HEK293 (cell line): ENCODE results near the gene PIK3R6.

Experiments
- CTCF ChIA-PET: fragments of 350-600 bp; formaldehyde crosslinking; extraction: SDS; loops from one replicate; lab custom pipeline; 2021; ENCODE audit warnings: antibody characterized with exemption; lab: Yijun Ruan, JAX
- POLR2A ChIA-PET: fragments of 300-600 bp; formaldehyde crosslinking; extraction: SDS; loops from one replicate; lab custom pipeline; 2020; ENCODE audit warnings: antibody characterized with exemption, inconsistent platforms; lab: Yijun Ruan, JAX
- H3K27ac ChIP-seq: fragments of 200-500 bp; sonication (Bioruptor generic); 2 replicates; pipeline ENCODE4 v1.5.1; 2014; ENCODE audit warnings: low read depth, low read length, control low read depth, inconsistent platforms; ENCODE audit errors: extremely low read depth
- H3K36me3 ChIP-seq, 2 experiments: fragments of 200-500 bp in 1 of 2; sonication (Bioruptor generic) in 1 of 2; 1 replicate in 1 of 2; 2 replicates in 1 of 2; pipeline ENCODE4 v1.5.1; 2014 to 2017; ENCODE audit warnings: inconsistent platforms in 2 of 2, low read length in 2 of 2; ENCODE audit not compliant: control insufficient read depth in 2 of 2, insufficient read depth in 1 of 2
- H3K4me1 ChIP-seq: fragments of 200-500 bp; sonication (Bioruptor generic); 2 replicates; pipeline ENCODE4 v1.5.1; 2014; ENCODE audit warnings: mild to moderate bottlenecking, low read length, inconsistent platforms; ENCODE audit not compliant: control insufficient read depth, insufficient read depth
- H3K4me3 ChIP-seq: 2 replicates; pipeline ENCODE4 v1.5.1; 2011; ENCODE audit warnings: low read depth, mild to moderate bottlenecking, control low read depth, low read length, moderate library complexity
- H3K9me3 ChIP-seq: fragments of 200-500 bp; sonication (Bioruptor generic); 2 replicates; pipeline ENCODE4 v1.5.1; 2014; ENCODE audit warnings: low read depth, low read length, inconsistent platforms; ENCODE audit not compliant: control insufficient read depth, insufficient read depth
- KLF1 ChIP-seq: fragments of 450-650 bp; formaldehyde crosslinking; IDR thresholded peaks from 2 replicates; pipeline ENCODE4 v1.5.1; 2016; ENCODE audit warnings: missing biosample characterization, missing genetic modification characterization
- YY2 ChIP-seq: fragments of 450-650 bp; formaldehyde crosslinking; IDR thresholded peaks from 2 replicates; pipeline ENCODE4 v1.5.1; 2016; ENCODE audit warnings: missing biosample characterization, missing genetic modification characterization
- ZEB2 ChIP-seq: fragments of 450-650 bp; formaldehyde crosslinking; IDR thresholded peaks from 2 replicates; pipeline ENCODE4 v1.5.1; 2016; ENCODE audit warnings: missing biosample characterization, missing genetic modification characterization
- ZNF214 ChIP-seq: fragments of 450-650 bp; formaldehyde crosslinking; IDR thresholded peaks from 2 replicates; pipeline ENCODE4 v1.5.1; 2017; ENCODE audit warnings: missing biosample characterization, mild to moderate bottlenecking, missing genetic modification characterization, borderline replicate concordance
- ZNF350 ChIP-seq: fragments of 450-650 bp; formaldehyde crosslinking; IDR thresholded peaks from 2 replicates; pipeline ENCODE4 v1.5.0; 2017; ENCODE audit warnings: missing biosample characterization, mild to moderate bottlenecking, missing genetic modification characterization
- ZNF48 ChIP-seq: fragments of 450-650 bp; formaldehyde crosslinking; IDR thresholded peaks from 2 replicates; pipeline ENCODE4 v1.5.1; 2016; ENCODE audit warnings: missing biosample characterization, missing genetic modification characterization
- ZNF560 ChIP-seq: fragments of 450-650 bp; formaldehyde crosslinking; IDR thresholded peaks from 2 replicates; pipeline ENCODE4 v1.5.1; 2017; ENCODE audit warnings: missing biosample characterization, missing genetic modification characterization, borderline replicate concordance
- ZNF561 ChIP-seq: fragments of 450-650 bp; IDR thresholded peaks from 2 replicates; pipeline ENCODE4 v1.5.1; 2018; ENCODE audit warnings: missing biosample characterization, missing genetic modification characterization, borderline replicate concordance
- ZNF571 ChIP-seq: fragments of 450-650 bp; formaldehyde crosslinking; IDR thresholded peaks from 2 replicates; pipeline ENCODE4 v1.5.0; 2017; ENCODE audit warnings: missing biosample characterization, missing genetic modification characterization
- ZNF830 ChIP-seq: fragments of 450-650 bp; IDR thresholded peaks from 2 replicates; pipeline ENCODE4 v1.5.0; 2018; ENCODE audit warnings: missing biosample characterization, missing genetic modification characterization, low read depth, mild to moderate bottlenecking, moderate library complexity
- TF ChIP-seq, protein P1 (sequence below): fragments of 450-650 bp; formaldehyde crosslinking; IDR thresholded peaks from 2 replicates; pipeline ENCODE4 v1.5.1; 2016; ENCODE audit warnings: missing biosample characterization, missing genetic modification characterization
- TF ChIP-seq, protein P2 (sequence below): fragments of 450-650 bp; formaldehyde crosslinking; IDR thresholded peaks from 2 replicates; pipeline ENCODE4 v1.5.1; 2017; ENCODE audit warnings: missing biosample characterization, missing genetic modification characterization
- TF ChIP-seq, protein P3 (sequence below): fragments of 450-650 bp; formaldehyde crosslinking; IDR thresholded peaks from 2 replicates; pipeline ENCODE4; 2016; ENCODE audit warnings: missing biosample characterization, missing genetic modification characterization
- TF ChIP-seq, protein P4 (sequence below): fragments of 450-650 bp; formaldehyde crosslinking; IDR thresholded peaks from 2 replicates; pipeline ENCODE4 v1.5.1; 2017; ENCODE audit warnings: missing biosample characterization, missing genetic modification characterization
- TF ChIP-seq, protein P5 (sequence below): fragments of 450-650 bp; formaldehyde crosslinking; IDR thresholded peaks from 2 replicates; pipeline ENCODE4 v1.5.1; 2016; ENCODE audit warnings: missing biosample characterization, missing genetic modification characterization
- TF ChIP-seq, protein P6 (sequence below): fragments of 450-650 bp; formaldehyde crosslinking; conservative IDR thresholded peaks from 2 replicates; pipeline ENCODE4 v1.5.1; 2016; ENCODE audit warnings: low read depth, missing biosample characterization, missing genetic modification characterization

PIK3R6 gene

DNA sequence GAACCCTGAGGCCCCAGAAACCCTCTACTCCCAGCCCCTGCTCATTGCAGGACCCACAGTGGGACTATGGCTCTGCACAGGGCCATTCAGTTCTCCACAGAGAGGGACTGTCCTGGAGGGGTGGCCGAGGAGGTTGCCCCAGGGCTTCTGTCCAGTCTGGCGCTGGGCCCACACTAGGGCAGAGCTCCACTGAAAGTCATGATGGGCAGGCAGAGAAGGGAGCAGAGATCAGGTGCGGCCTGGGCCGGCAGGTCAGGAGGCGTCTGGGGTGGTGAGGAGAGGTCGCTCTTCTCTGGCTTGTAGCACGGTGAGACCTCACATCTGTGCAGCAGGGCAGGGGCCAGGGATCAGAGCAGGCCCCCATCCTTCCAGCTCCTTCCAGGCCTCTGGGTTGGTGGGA lies 13.0 kb upstream of the PIK3R6 start:
- Histone ChIP-seq H3K4me3 (no peak overlapping the region), H3K4me1 (no peaks in the 10 kb centered on the region), H3K27ac (no peak overlapping the region), H3K9me3 (no peaks in the 10 kb centered on the region), H3K36me3 (no peaks in the 10 kb centered on the region)
- no peak for TF ChIP-seq ZNF571 (tag by site-specific recombination)
- TF ChIP-seq, protein P1, sequence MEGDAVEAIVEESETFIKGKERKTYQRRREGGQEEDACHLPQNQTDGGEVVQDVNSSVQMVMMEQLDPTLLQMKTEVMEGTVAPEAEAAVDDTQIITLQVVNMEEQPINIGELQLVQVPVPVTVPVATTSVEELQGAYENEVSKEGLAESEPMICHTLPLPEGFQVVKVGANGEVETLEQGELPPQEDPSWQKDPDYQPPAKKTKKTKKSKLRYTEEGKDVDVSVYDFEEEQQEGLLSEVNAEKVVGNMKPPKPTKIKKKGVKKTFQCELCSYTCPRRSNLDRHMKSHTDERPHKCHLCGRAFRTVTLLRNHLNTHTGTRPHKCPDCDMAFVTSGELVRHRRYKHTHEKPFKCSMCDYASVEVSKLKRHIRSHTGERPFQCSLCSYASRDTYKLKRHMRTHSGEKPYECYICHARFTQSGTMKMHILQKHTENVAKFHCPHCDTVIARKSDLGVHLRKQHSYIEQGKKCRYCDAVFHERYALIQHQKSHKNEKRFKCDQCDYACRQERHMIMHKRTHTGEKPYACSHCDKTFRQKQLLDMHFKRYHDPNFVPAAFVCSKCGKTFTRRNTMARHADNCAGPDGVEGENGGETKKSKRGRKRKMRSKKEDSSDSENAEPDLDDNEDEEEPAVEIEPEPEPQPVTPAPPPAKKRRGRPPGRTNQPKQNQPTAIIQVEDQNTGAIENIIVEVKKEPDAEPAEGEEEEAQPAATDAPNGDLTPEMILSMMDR (tag by site-specific recombination), result no peak
- TF ChIP-seq ZNF561 (tag by site-specific recombination), result no peak
- no peak for TF ChIP-seq ZEB2 (tag by site-specific recombination)
- TF ChIP-seq, protein P2, sequence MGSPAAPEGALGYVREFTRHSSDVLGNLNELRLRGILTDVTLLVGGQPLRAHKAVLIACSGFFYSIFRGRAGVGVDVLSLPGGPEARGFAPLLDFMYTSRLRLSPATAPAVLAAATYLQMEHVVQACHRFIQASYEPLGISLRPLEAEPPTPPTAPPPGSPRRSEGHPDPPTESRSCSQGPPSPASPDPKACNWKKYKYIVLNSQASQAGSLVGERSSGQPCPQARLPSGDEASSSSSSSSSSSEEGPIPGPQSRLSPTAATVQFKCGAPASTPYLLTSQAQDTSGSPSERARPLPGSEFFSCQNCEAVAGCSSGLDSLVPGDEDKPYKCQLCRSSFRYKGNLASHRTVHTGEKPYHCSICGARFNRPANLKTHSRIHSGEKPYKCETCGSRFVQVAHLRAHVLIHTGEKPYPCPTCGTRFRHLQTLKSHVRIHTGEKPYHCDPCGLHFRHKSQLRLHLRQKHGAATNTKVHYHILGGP (tag by site-specific recombination), result no peak
- TF ChIP-seq, protein P3, sequence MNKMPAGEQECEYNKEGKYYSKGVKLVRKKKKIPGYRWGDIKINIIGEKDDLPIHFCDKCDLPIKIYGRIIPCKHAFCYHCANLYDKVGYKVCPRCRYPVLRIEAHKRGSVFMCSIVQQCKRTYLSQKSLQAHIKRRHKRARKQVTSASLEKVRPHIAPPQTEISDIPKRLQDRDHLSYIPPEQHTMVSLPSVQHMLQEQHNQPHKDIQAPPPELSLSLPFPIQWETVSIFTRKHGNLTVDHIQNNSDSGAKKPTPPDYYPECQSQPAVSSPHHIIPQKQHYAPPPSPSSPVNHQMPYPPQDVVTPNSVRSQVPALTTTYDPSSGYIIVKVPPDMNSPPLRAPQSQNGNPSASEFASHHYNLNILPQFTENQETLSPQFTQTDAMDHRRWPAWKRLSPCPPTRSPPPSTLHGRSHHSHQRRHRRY (tag by site-specific recombination), result no peak
- TF ChIP-seq, protein P4, sequence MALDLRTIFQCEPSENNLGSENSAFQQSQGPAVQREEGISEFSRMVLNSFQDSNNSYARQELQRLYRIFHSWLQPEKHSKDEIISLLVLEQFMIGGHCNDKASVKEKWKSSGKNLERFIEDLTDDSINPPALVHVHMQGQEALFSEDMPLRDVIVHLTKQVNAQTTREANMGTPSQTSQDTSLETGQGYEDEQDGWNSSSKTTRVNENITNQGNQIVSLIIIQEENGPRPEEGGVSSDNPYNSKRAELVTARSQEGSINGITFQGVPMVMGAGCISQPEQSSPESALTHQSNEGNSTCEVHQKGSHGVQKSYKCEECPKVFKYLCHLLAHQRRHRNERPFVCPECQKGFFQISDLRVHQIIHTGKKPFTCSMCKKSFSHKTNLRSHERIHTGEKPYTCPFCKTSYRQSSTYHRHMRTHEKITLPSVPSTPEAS (tag by site-specific recombination), result no peak
- no peak for TF ChIP-seq YY2 (tag by site-specific recombination)
- TF ChIP-seq ZNF350 (tag by site-specific recombination), result no peak
- no peak for TF ChIP-seq ZNF214 (tag by site-specific recombination)
- CTCF ChIA-PET, result interaction anchor here (0.6 kb wide), 2 partner anchors 96 to 511 kb away, joined by 3 read pairs; no protein-coding TSS in a partner anchor
- POLR2A ChIA-PET, result no interaction called here

DNA sequence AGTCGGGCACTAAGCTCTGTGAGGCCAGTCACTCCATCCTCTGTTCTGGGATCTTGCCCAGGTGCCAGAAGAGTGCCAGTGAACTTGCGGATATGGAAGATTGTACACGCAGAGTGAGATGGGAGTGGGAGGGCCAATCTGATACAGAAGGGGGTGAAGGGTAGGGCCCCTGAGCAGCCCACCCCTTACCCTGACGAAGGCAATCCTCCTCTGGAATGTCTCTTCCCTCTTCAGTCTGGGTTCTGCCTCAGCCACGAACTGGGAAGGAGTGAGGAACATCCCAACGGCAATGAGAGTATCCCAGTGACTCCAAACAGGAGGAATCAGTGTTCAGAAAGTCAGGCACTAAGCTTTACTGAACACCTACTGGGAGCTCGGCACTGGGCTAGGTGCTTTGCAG lies 11.9 kb upstream of the PIK3R6 start:
- Histone ChIP-seq H3K27ac (no peak overlapping the region), H3K36me3 (no peaks in the 10 kb centered on the region), H3K9me3 (no peaks in the 10 kb centered on the region), H3K4me3 (no peak overlapping the region), H3K4me1 (no peaks in the 10 kb centered on the region)
- POLR2A ChIA-PET, result no interaction called here
- CTCF ChIA-PET, result interaction anchor here (1.0 to 2.0 kb wide), 3 partner anchors 9 to 134 kb away, joined by 3 to 5 read pairs (median 3); no protein-coding TSS in a partner anchor
- TF ChIP-seq, protein P5, sequence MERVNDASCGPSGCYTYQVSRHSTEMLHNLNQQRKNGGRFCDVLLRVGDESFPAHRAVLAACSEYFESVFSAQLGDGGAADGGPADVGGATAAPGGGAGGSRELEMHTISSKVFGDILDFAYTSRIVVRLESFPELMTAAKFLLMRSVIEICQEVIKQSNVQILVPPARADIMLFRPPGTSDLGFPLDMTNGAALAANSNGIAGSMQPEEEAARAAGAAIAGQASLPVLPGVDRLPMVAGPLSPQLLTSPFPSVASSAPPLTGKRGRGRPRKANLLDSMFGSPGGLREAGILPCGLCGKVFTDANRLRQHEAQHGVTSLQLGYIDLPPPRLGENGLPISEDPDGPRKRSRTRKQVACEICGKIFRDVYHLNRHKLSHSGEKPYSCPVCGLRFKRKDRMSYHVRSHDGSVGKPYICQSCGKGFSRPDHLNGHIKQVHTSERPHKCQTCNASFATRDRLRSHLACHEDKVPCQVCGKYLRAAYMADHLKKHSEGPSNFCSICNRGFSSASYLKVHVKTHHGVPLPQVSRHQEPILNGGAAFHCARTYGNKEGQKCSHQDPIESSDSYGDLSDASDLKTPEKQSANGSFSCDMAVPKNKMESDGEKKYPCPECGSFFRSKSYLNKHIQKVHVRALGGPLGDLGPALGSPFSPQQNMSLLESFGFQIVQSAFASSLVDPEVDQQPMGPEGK (tag by site-specific recombination), result no peak
- TF ChIP-seq ZNF830 (tag by site-specific recombination) (no peak), ZNF560 (tag by site-specific recombination) (no peak), ZNF48 (tag by site-specific recombination) (no peak), KLF1 (tag by site-specific recombination) (no peak)
- TF ChIP-seq, protein P6, sequence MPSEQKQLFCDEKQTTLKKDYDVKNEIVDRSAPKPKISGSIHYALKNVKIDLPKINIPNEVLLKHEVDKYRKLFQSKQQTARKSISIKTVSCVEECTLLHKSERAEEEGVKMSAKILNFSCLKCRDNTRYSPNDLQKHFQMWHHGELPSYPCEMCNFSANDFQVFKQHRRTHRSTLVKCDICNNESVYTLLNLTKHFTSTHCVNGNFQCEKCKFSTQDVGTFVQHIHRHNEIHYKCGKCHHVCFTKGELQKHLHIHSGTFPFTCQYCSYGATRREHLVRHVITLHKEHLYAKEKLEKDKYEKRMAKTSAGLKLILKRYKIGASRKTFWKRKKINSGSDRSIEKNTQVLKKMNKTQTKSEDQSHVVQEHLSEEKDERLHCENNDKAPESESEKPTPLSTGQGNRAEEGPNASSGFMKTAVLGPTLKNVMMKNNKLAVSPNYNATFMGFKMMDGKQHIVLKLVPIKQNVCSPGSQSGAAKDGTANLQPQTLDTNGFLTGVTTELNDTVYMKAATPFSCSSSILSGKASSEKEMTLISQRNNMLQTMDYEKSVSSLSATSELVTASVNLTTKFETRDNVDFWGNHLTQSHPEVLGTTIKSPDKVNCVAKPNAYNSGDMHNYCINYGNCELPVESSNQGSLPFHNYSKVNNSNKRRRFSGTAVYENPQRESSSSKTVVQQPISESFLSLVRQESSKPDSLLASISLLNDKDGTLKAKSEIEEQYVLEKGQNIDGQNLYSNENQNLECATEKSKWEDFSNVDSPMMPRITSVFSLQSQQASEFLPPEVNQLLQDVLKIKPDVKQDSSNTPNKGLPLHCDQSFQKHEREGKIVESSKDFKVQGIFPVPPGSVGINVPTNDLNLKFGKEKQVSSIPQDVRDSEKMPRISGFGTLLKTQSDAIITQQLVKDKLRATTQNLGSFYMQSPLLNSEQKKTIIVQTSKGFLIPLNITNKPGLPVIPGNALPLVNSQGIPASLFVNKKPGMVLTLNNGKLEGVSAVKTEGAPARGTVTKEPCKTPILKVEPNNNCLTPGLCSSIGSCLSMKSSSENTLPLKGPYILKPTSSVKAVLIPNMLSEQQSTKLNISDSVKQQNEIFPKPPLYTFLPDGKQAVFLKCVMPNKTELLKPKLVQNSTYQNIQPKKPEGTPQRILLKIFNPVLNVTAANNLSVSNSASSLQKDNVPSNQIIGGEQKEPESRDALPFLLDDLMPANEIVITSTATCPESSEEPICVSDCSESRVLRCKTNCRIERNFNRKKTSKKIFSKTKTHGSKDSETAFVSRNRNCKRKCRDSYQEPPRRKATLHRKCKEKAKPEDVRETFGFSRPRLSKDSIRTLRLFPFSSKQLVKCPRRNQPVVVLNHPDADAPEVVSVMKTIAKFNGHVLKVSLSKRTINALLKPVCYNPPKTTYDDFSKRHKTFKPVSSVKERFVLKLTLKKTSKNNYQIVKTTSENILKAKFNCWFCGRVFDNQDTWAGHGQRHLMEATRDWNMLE (tag by site-specific recombination), result no peak
